Tongue (tissue), 2 donors: ENCODE measurements around the gene MAP2K1. TPM values are rescaled to one million over a fixed set of nuclear protein-coding genes. Genes with fewer than 3 reads are reported as not detected.

ENCODE experiments used
- DNase-seq: peaks from one replicate; pipeline ENCODE4 v3.0.0-alpha.2; 2015
- total RNA-seq: library from RNA; depleted of rRNA; stranded (reverse); fragments of >200 nt; gene quantifications from one replicate; pipeline ENCODE4 v1.2.3, GENCODE V29; 2014

MAP2K1 gene
- total RNA-seq, 1 donor from 2014 or later = 46.7 TPM

GRCh38 chr15:66394472-66394871, 7.8 kb downstream of the MAP2K1 start:
- no peak for DNase-seq

GRCh38 chr15:66394915-66395314, 8.2 kb downstream of the MAP2K1 start:
- no peak for DNase-seq

- DNase-seq = no peak
These were observed 12.6 kb downstream of the MAP2K1 start for GRCh38 chr15:66399276-66399675.

GRCh38 chr15:66400351-66400774, 13.7 kb downstream of the MAP2K1 start:
- DNase-seq = no peak

GRCh38 chr15:66401130-66402021, 14.7 kb downstream of the MAP2K1 start:
- no peak for DNase-seq

- DNase-seq = no peak
These were observed 16.1 kb downstream of the MAP2K1 start for GRCh38 chr15:66402761-66403284.

- no peak for DNase-seq
These were observed 16.6 kb downstream of the MAP2K1 start for GRCh38 chr15:66403323-66403722.

GRCh38 chr15:66404122-66404521, 17.4 kb downstream of the MAP2K1 start:
- DNase-seq = no peak

- DNase-seq = no peak
These were observed 17.8 kb downstream of the MAP2K1 start for GRCh38 chr15:66404532-66404931.

GRCh38 chr15:66405007-66405406, 18.3 kb downstream of the MAP2K1 start:
- DNase-seq = no peak

- peak; percentile 92 for DNase-seq
These were observed 18.9 kb downstream of the MAP2K1 start for GRCh38 chr15:66405615-66406014.

- no peak for DNase-seq
These were observed 21.5 kb downstream of the MAP2K1 start for GRCh38 chr15:66408254-66408653.

- DNase-seq = peak; percentile 61
These were observed 22.1 kb downstream of the MAP2K1 start for GRCh38 chr15:66408675-66409282.

GRCh38 chr15:66409565-66410108, 22.9 kb downstream of the MAP2K1 start:
- DNase-seq = no peak

GRCh38 chr15:66411190-66411589, 24.5 kb downstream of the MAP2K1 start:
- DNase-seq = no peak

GRCh38 chr15:66412220-66412619, 25.5 kb downstream of the MAP2K1 start:
- DNase-seq = no peak

- DNase-seq = no peak
These were observed 26.9 kb downstream of the MAP2K1 start for GRCh38 chr15:66413579-66413978.

- no peak for DNase-seq
These were observed 28.6 kb downstream of the MAP2K1 start for GRCh38 chr15:66415360-66415759.

GRCh38 chr15:66417736-66418135, 31.0 kb downstream of the MAP2K1 start:
- DNase-seq = peak; percentile 46

- no peak for DNase-seq
These were observed 32.8 kb downstream of the MAP2K1 start for GRCh38 chr15:66419471-66419870.

GRCh38 chr15:66422347-66422746, 35.6 kb downstream of the MAP2K1 start:
- no peak for DNase-seq

GRCh38 chr15:66423149-66423548, 36.4 kb downstream of the MAP2K1 start:
- no peak for DNase-seq

- no peak for DNase-seq
These were observed 38.4 kb downstream of the MAP2K1 start for GRCh38 chr15:66424963-66425612.
